A549 (cell line): ENCODE measurements around the gene ZBTB37. TPM values are rescaled to one million over a fixed set of nuclear protein-coding genes. Genes with fewer than 3 reads are reported as not detected.

Source experiments
- ATAC-seq, 2 experiments: fragments of 200-7000 bp in 1 of 2; fragments of >200 bp in 1 of 2; cut with Nextera tagmentation in 1 of 2; cut with Tn5 transposase in 1 of 2; 3 replicates each; pipeline versions ENCODE4 v1.8.0 to v1.9.1; 2018 to 2020; ENCODE audit warnings: mild to moderate bottlenecking in 1 of 2, moderate library complexity in 1 of 2
- CTCF ChIA-PET: fragments of 300-600 bp; sonication (Branson Sonifier 250); formaldehyde crosslinking; extraction: SDS; loops from one replicate; lab custom pipeline; 2021; ENCODE audit warnings: antibody characterized with exemption, inconsistent platforms; lab: Yijun Ruan, JAX
- POLR2A ChIA-PET: fragments of 350-600 bp; formaldehyde crosslinking; extraction: SDS; loops from one replicate; lab custom pipeline; 2021; ENCODE audit warnings: antibody characterized with exemption, inconsistent platforms; lab: Yijun Ruan, JAX
- DNase-seq, 2 experiments: peaks; one replicate each; pipeline versions ENCODE4 v3.0.0 to v3.0.0-alpha.2; 2011 to 2016; ENCODE audit warnings: low read depth in 1 of 2, low spot score in 1 of 2
- FAIRE-seq: peaks from 2 replicates; lab custom pipeline; 2011; peaks lifted over from hg19 to GRCh38; lab: Jason Lieb, UNC
- H3K27ac ChIP-seq, 2 experiments: fragments of >200 bp; sonication (Bioruptor Twin); formaldehyde crosslinking; 3 replicates each; pipeline ENCODE4 v1.5.1; 2016 to 2017
- H3K4me1 ChIP-seq: fragments of >200 bp; sonication (Bioruptor Twin); formaldehyde crosslinking; 3 replicates; pipeline ENCODE4 v1.6.1; 2016
- H3K4me2 ChIP-seq: fragments of >200 bp; sonication (Bioruptor Twin); formaldehyde crosslinking; 3 replicates; pipeline ENCODE4 v1.6.1; 2016
- H3K4me3 ChIP-seq: fragments of >200 bp; sonication (Bioruptor Twin); formaldehyde crosslinking; 3 replicates; pipeline ENCODE4 v1.5.1; 2016
- H3K9me3 ChIP-seq: fragments of >200 bp; sonication (Bioruptor Twin); formaldehyde crosslinking; 3 replicates; pipeline ENCODE4 v1.6.1; 2016
- BHLHE40 ChIP-seq: IDR thresholded peaks from 2 replicates; pipeline ENCODE4 v1.6.1; 2012; ENCODE audit warnings: low read depth, low read length, inconsistent platforms
- CTCF ChIP-seq: fragments of >200 bp; sonication (Bioruptor Twin); formaldehyde crosslinking; IDR thresholded peaks from 3 replicates; pipeline ENCODE4 v1.5.1; 2016
- EP300 ChIP-seq, 2 experiments: fragments of >200 bp; sonication (Bioruptor Twin); formaldehyde crosslinking; IDR thresholded peaks; 2 replicates in 1 of 2; 3 replicates in 1 of 2; pipeline ENCODE4 v1.6.1; 2016 to 2017
- GATA3 ChIP-seq: IDR thresholded peaks from 2 replicates; pipeline ENCODE4 v1.6.1; 2012; ENCODE audit warnings: borderline replicate concordance
- HDAC2 ChIP-seq: fragments of 200-600 bp; sonication (generic); IDR thresholded peaks from 2 replicates; pipeline ENCODE4 v1.6.1; 2016
- HEYL ChIP-seq: fragments of 250-450 bp; sonication (Bioruptor Pico); IDR thresholded peaks from 2 replicates; pipeline ENCODE4 v1.8.0; 2021; ENCODE audit warnings: mild to moderate bottlenecking, moderate library complexity
- JUNB ChIP-seq: fragments of >200 bp; sonication (Bioruptor Twin); formaldehyde crosslinking; IDR thresholded peaks from 2 replicates; pipeline ENCODE4 v1.6.1; 2016
- MAFK ChIP-seq: fragments of 450-650 bp; IDR thresholded peaks from 2 replicates; pipeline ENCODE4 v1.6.1; 2014; ENCODE audit not compliant: partially characterized antibody
- MAZ ChIP-seq: fragments of 150-350 bp; IDR thresholded peaks from 2 replicates; pipeline ENCODE4 v1.6.1; 2014; ENCODE audit warnings: antibody characterized with exemption, low read depth, low read length, borderline replicate concordance
- NFE2L2 ChIP-seq: fragments of 150-350 bp; conservative IDR thresholded peaks from 2 replicates; pipeline ENCODE4 v1.6.1; 2014; ENCODE audit warnings: low read length
- PHF8 ChIP-seq: fragments of 200-600 bp; sonication (generic); IDR thresholded peaks from 2 replicates; pipeline ENCODE4 v1.6.1; 2016; ENCODE audit warnings: low read depth, mild to moderate bottlenecking, antibody characterized with exemption, moderate library complexity, borderline replicate concordance
- RAD21 ChIP-seq, 2 experiments: fragments of >200 bp in 1 of 2; sonication (Bioruptor Twin) in 1 of 2; formaldehyde crosslinking in 1 of 2; IDR thresholded peaks in 1 of 2; conservative IDR thresholded peaks in 1 of 2; 2 replicates in 1 of 2; 3 replicates in 1 of 2; pipeline ENCODE4 v1.6.1; 2012 to 2018; ENCODE audit warnings: inconsistent platforms in 1 of 2
- RCOR1 ChIP-seq: fragments of 150-350 bp; IDR thresholded peaks from 2 replicates; pipeline ENCODE4 v1.6.1; 2014; ENCODE audit warnings: antibody characterized with exemption, low read length, low read depth
- RFX5 ChIP-seq: fragments of 450-650 bp; IDR thresholded peaks from 2 replicates; pipeline ENCODE4 v1.7.1; 2014; ENCODE audit warnings: antibody characterized with exemption, mild to moderate bottlenecking, moderate library complexity
- RNF2 ChIP-seq: fragments of 200-600 bp; sonication (generic); IDR thresholded peaks from 2 replicates; pipeline ENCODE4 v1.6.1; 2016; ENCODE audit warnings: low read depth, mild to moderate bottlenecking, antibody characterized with exemption, moderate library complexity, borderline replicate concordance
- SREBF2 ChIP-seq: fragments of 450-650 bp; IDR thresholded peaks from 2 replicates; pipeline ENCODE4 v1.6.1; 2014; ENCODE audit warnings: mild to moderate bottlenecking, moderate library complexity
- TFCP2L1 ChIP-seq: fragments of 250-450 bp; sonication (Bioruptor Pico); IDR thresholded peaks from 2 replicates; pipeline ENCODE4 v1.5.0; 2021; ENCODE audit warnings: mild to moderate bottlenecking
- TP53 ChIP-seq: fragments of 250-450 bp; sonication (Bioruptor Pico); IDR thresholded peaks from 2 replicates; pipeline ENCODE4 v1.5.0; 2021; ENCODE audit warnings: mild to moderate bottlenecking, moderate library complexity
- ZFP36 ChIP-seq: fragments of 450-650 bp; IDR thresholded peaks from 2 replicates; pipeline ENCODE4 v1.6.1; 2014; ENCODE audit warnings: borderline replicate concordance; ENCODE audit not compliant: partially characterized antibody
- WGBS: methylation state at CpG from one replicate; pipeline ENCODE4 v1.1.6; 2017; ENCODE audit errors: missing lambda C conversion rate; 5-methylcytosine and 5-hydroxymethylcytosine counted together
- polyA plus RNA-seq, 4 experiments: library from polyadenylated mRNA; depleted of rRNA in 3 of 4; stranded (reverse); fragments of >200 nt; fragmentation: RNase III in 1 of 4; extraction: RNeasy Plus Mini Kit Qiagen cat#74134 plus additional on column Dnase treatment in 1 of 4; gene quantifications; 2 replicates in 3 of 4; 3 replicates in 1 of 4; pipeline ENCODE4 v1.2.3, GENCODE V29; 2011 to 2017

The ZBTB37 gene
- polyA plus RNA-seq, 2 of the 4 experiments (the other 2 are of a cell fraction), result 1.0 to 3.0 TPM

- no peak overlapping the region for H3K4me2 ChIP-seq
- no peaks in the 10 kb centered on the region for H3K9me3 ChIP-seq
- 70% methylated on average over 5 of the region's 5 CpGs for WGBS
- ATAC-seq (no peak), DNase-seq (no peak)
- no peak overlapping the region for H3K27ac ChIP-seq
- no peak overlapping the region for H3K4me3 ChIP-seq
- TF ChIP-seq TP53, result no peak
- no peak for TF ChIP-seq NFE2L2
- no peak for TF ChIP-seq CTCF
- TF ChIP-seq RAD21 (conservative IDR thresholded peaks at IDR 0.05 in 1 of 2, IDR thresholded peaks at IDR 0.05 in 1 of 2), result no peak
- no peak for TF ChIP-seq SREBF2
- no peak for TF ChIP-seq BHLHE40
- TF ChIP-seq PHF8, result no peak
- TF ChIP-seq MAFK, result no peak
- TF ChIP-seq MAZ, result no peak
- TF ChIP-seq JUNB, result no peak
- no peak for TF ChIP-seq HDAC2
- no peak for TF ChIP-seq RCOR1
- no peak for TF ChIP-seq EP300 (IDR thresholded peaks at IDR 0.05)
- TF ChIP-seq RFX5, result no peak
- TF ChIP-seq, all 56 proteins: peak for 0
- H3K4me1 ChIP-seq, result no peaks in the 10 kb centered on the region
- ChIA-PET CTCF (interaction anchor here (1.1 to 1.2 kb wide), 2 partner anchors 13 to 433 kb away, joined by 3 read pairs; no protein-coding TSS in a partner anchor), POLR2A (interaction anchor here (2.5 kb wide), 1 partner anchor 15 kb away, joined by 16 read pairs; the partner anchor contains the start of genes GAS5 and ZBTB37)
- FAIRE-seq, result no peak
Measured at GRCh38 chr1:173853074-173853473, 15.1 kb upstream of the ZBTB37 start.

GRCh38 chr1:173856014-173856413 is 12.2 kb upstream of the ZBTB37 start:
- no peak for TF ChIP-seq GATA3
- no peak for TF ChIP-seq SREBF2
- TF ChIP-seq HEYL (CRISPR knock-in tag), result no peak
- TF ChIP-seq ZFP36, result no peak
- TF ChIP-seq EP300 (IDR thresholded peaks at IDR 0.05), result no peak
- H3K4me3 ChIP-seq, result no peak overlapping the region
- 75% methylated on average over 1 of the region's 1 CpG for WGBS
- no peak overlapping the region for H3K4me2 ChIP-seq
- no peaks in the 10 kb centered on the region for H3K9me3 ChIP-seq
- ChIA-PET POLR2A (interaction anchor here (0.6 to 2.6 kb wide), 2 partner anchors 10 to 13 kb away, joined by 3 to 20 read pairs; partner anchors contain the start of gene ZBTB37), CTCF (interaction anchor here (0.6 to 1.4 kb wide), 4 partner anchors 11 to 1113 kb away, joined by 3 to 6 read pairs (median 4); no protein-coding TSS in a partner anchor)
- DNase-seq (no peak), ATAC-seq (no peak), FAIRE-seq (no peak)
- no peak overlapping the region for H3K27ac ChIP-seq
- H3K4me1 ChIP-seq, result no peaks in the 10 kb centered on the region

- FAIRE-seq (no peak), ATAC-seq (peak in 1 of 2 experiments; percentile 10; a peak in 1 of 6 replicates)
- H3K27ac ChIP-seq, result no peak overlapping the region
- no peak overlapping the region for H3K4me2 ChIP-seq
- H3K9me3 ChIP-seq, result no peaks in the 10 kb centered on the region
- TF ChIP-seq RNF2 (no peak), TFCP2L1 (CRISPR knock-in tag) (0 out of 2 replicates have a peak, but pooled peaks have one; percentile 47)
- TF ChIP-seq, all 56 proteins: peak for 1
- no peak for DNase-seq
- Histone ChIP-seq H3K4me3 (no peak overlapping the region), H3K4me1 (no peaks in the 10 kb centered on the region)
- WGBS, result 96% methylated on average over 2 of the region's 2 CpGs
- CTCF ChIA-PET, result interaction anchor here (0.6 to 1.4 kb wide), 4 partner anchors 13 to 1114 kb away, joined by 3 to 6 read pairs (median 4); no protein-coding TSS in a partner anchor
- POLR2A ChIA-PET, result interaction anchor here (2.6 kb wide), 1 partner anchor 12 kb away, joined by 20 read pairs; the partner anchor contains the start of gene ZBTB37
Measured at GRCh38 chr1:173856903-173857302, 11.3 kb upstream of the ZBTB37 start.
